HG02840 (cell line): ENCODE measurements around the gene MTG2.

Source experiments
- ATAC-seq: cut with Tn5 transposase; IDR thresholded peaks from one replicate; pipeline ENCODE4 v1.9.1; 2021; ENCODE audit warnings: mild to moderate bottlenecking, moderate library complexity, moderate number of reproducible peaks; ENCODE audit not compliant: unreplicated experiment, low FRiP score

Gene MTG2

DNA sequence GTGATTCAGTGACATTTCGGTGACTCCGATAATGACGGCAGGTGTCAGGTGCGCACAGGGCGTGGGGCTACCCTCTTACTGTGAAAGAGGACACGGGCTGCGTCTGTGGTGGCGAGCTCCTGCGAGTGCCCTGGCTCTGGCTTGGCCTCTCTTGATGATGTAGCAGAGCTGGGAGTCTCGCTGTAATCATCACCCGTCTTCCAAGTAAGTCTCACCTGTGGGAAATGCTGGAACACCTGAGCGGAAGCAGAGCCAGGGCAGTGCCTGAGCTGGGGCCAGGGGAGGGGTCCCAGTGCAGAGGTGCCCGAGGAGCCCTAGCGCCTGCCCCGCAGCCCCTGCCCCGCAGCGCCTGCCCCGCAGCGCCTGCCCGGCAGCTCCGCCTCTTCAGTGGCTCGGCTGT lies 60.3 kb downstream of the MTG2 start:
- no peak for ATAC-seq

DNA sequence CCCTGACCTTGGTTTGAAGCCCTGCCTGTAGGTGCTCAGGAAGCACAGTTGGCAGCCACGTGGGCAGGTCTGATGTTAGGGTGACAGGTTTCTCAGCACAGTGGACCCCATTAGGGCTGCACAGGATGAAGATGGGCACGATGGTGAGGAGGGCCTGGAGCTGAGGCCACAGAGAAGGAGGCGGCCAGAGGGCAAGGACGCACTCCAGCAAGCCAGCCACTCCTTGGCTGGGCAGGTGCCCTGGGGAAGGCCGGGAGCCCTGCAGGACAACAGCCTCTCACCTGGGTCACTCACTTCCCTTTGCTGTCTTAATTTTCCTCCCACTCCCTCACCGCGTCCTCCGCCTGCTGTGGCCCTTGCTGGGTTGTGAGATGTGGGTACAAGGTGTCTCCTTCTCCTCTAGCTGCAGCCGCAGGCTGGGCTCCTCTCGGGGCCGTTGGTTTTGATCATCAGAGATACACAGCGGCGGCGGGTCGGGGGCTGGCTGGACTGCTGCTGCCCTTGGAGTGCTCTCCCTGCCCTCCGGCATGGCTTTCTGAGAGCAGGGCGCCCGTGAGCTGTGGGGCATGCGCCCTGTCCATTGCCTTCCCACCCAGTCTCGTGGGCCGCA lies 61.2 kb downstream of the MTG2 start:
- ATAC-seq, result no peak

DNA sequence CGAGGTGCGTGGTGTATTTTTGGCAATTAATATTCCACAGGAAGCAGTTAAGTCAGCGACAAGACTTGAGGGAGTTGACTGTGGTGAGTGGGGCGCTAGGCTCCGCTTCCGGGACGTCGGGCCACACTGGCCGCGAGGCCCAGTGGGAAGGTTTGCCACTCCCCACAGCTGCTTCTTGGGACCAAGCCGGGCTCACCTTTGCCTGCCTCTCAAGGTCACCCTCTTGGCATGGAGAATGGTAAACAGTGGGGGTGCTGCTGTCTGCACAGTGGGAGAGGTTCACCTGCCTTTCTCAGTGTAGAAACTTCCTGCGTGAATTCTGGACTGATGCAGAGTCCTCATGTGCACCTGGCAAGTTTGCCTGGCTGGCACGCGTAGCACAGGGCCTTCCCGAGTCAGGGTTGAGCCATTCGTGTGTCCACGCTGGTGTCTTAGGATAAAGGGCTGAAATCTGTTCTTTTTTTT lies 61.8 kb downstream of the MTG2 start:
- ATAC-seq, result no peak

DNA sequence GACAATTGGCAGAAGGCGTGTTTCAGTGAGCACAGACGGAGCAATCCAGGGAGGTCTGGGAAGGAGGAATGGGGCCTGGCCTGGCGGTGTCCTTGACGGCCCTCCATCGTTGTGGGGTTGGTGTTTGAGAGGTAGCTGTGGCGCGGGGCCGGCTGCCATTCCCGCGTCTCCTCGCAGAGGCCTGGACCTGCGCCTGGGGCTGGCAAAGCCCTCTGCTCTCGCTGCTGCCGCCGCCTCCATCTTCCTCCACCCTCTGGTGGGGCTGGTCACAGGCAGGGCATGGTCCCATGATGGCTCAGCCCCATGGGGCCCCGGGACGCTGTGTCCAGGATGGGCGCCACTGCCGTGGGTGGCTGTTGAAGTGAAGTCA lies 63.1 kb downstream of the MTG2 start:
- no peak for ATAC-seq

DNA sequence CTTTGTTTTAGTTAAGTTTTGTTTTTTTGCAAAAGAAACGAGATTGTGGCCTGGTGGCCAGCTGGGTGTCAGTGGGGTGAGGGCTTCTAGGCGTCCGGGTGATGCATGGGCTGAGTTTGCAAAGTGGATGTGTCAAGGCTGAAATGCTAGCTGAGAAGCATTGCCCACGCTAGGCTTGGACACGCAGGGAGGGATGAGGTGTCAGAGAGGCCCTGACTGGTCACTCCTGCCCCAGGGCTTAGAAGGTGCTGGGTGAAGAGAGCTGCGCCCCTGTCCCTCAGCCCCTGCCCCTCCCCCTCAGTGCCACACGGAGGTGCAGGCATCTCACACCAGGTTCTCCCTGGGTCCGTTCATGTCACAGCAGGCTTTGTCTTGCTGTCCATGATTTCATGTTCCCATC lies 63.6 kb downstream of the MTG2 start:
- ATAC-seq, result no peak

DNA sequence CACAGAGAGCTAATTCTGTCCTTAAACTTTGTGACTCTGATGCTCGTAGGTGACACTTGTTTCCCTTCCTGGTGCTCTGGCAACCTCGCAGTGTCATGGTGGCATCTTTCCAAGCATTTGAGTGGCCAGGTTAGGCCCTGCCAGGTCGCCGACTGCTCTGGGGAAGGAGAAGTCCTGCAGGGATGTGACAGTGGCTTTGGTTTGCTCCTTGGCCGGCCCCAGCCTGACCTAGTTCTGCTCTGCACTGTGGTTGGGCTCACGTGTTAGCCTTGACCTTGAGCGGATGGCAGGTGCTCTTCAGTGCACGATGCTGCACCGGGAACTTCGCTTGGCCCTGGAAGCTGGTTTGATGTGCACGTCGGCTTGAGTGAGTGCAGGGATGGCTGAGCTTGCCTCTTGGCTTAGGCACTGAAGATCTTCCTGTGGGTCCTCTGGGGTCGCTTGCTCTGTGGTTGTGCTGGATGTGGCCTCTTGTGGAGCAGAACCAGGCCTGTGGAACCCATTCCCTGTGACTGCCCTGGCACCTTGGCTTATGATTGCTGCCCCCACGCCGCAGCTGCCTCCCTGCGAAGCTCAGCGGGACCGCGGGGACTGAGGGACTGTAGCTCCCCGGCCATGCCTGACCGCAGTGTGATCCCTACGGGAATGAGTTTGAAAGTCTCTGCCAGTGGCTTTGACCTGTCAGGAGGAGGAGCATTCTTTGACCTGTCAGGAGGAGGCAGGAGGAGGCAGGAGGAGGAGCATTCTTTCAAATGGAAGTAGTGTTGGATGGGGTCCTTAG lies 64.2 kb downstream of the MTG2 start:
- ATAC-seq, result no peak

DNA sequence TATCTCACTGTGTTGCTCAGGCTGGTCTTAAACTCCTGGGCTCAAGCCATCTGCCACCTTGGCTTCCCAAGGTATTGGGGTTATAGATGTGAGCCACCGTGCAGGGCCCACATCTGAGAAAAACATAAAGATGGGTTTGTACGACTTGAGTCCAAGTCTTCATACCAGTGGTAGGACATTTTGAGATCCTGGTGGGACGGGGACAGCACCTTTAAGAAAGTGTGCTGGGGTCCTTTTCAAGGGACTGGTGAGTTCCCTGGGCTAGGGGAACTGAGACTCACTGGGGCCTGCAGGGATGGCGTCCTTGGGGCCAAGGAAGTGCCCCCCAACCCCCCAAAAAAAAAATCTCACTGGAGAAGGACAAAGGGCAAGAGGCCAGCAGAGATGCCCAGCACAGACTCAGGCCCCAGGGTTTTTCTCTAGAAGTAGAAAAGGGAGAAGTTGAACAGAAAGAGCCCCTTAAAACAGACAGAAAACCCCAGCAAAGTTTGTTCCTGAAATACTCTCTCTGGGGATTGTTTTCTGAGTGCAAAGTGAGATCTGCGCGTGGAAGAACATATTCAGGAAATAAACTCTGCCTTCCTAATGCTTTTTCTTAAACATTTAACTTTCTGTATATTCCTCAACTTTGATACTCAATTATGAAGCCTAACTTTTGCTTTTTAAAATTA lies 66.2 kb downstream of the MTG2 start:
- no peak for ATAC-seq

DNA sequence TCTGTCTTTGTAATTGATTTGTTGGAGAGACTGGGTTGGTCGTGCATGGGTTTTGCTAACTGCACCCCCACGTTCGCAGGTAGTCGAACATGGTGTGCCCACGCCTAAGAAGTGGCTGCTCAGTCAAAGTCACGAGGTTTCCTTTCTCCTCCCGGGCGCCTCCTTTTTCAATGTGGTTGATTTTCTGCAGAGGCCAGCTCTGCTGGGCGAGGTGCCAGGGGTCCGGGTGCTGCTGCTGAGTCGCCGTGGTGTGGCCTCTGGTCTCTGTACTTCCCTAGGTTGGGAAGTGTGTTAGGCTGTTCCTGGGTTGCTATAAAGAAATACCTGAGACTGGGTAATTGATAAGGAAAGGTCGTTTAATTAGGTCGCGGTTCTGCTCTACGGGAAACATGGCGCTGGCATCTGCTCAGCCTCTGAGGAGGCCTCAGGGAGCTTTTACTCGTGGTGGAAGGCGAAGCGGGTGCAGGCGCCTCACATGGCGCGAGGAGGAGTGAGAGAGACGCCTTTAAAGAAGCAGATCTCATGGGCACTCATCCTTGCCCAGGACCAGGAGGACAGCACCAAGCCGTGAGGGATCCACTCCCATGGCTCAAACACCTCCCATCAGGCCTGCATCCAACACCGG lies 69.6 kb downstream of the MTG2 start:
- ATAC-seq, result no peak
